HL-60 (cell line): ENCODE data around the gene TRIO.

Experiments used
- DNase-seq, 2 experiments: peaks; one replicate each; pipeline ENCODE4 v3.0.0-alpha.2; 2010 to 2020; ENCODE audit warnings: low read depth in 1 of 2, low spot score in 1 of 2
- H3K27ac ChIP-seq: fragments of 250-450 bp; sonication (Bioruptor Pico); replicated peaks from 2 replicates; pipeline ENCODE4 v1.5.1; 2020; ENCODE audit warnings: mild to moderate bottlenecking, moderate library complexity
- H3K27me3 ChIP-seq: fragments of 250-450 bp; sonication (Bioruptor Pico); 2 replicates; pipeline ENCODE4 v1.5.1; 2021; ENCODE audit warnings: mild to moderate bottlenecking, moderate library complexity; ENCODE audit not compliant: insufficient read depth, poor library complexity, severe bottlenecking
- H3K4me3 ChIP-seq: replicated peaks from 2 replicates; pipeline ENCODE4 v1.5.1; 2011; ENCODE audit warnings: mild to moderate bottlenecking, control low read depth, low read length; ENCODE audit not compliant: insufficient read depth
- GABPA ChIP-seq: IDR thresholded peaks from 2 replicates; pipeline ENCODE4 v1.6.1; 2012; ENCODE audit warnings: low read depth
- POLR2AphosphoS5 ChIP-seq: IDR thresholded peaks from 2 replicates; pipeline ENCODE4 v1.6.1; 2012; ENCODE audit warnings: low read depth
- SPI1 ChIP-seq: IDR thresholded peaks from 2 replicates; pipeline ENCODE4 v1.6.1; 2012; ENCODE audit warnings: low read depth, mild to moderate bottlenecking, borderline replicate concordance
- TF ChIP-seq, protein P1 (sequence below): IDR thresholded peaks from one replicate; pipeline ENCODE4 v1.5.1; 2011; ENCODE audit warnings: low read length, control low read depth, inconsistent platforms; ENCODE audit not compliant: insufficient read depth
- TF ChIP-seq, protein P2 (sequence below): IDR thresholded peaks from 2 replicates; pipeline ENCODE4 v1.6.1; 2012; ENCODE audit warnings: low read depth; ENCODE audit not compliant: insufficient replicate concordance

Gene TRIO

DNA sequence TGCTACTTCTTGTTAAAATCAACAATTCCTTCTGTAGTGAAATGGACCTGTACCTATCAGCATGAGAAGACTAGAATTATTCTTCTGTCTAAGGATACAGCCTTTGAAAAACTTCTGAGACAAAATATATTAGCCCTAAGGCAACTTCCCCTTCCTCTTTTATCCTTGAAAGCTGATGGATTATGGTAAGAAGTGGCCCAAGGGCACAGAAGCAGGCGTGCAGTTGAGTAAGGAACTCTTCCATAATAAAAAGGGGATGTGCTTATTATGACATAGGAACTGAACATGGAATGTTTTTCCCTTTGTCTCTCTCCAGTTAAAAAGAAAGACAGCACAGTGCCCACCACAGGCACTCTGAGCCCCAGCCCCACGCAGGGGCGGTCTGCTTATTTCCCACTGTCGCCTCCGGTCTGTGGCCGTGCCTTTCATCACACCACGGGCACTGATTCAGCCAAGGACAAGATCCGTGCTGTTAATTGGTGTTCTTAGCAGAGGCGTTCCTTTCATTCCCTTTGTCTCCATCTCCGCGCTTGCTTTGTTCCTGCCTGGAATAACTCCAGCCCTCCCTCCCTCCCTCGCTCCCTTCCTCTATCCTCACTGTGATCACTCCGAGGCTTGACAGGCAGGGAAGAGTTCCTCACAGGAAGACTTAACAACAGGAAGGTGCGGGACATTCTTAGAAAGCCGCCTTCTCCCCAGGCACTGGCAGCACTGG lies 302.6 kb downstream of the TRIO start:
- H3K27ac ChIP-seq, result no peak overlapping the region
- peak; percentile 88 for TF ChIP-seq SPI1
- no peak for TF ChIP-seq GABPA
- DNase-seq, result peak in 1 of 2 experiments; percentile 4
- no peaks in the 10 kb centered on the region for H3K27me3 ChIP-seq
- H3K4me3 ChIP-seq, result no peak overlapping the region

DNA sequence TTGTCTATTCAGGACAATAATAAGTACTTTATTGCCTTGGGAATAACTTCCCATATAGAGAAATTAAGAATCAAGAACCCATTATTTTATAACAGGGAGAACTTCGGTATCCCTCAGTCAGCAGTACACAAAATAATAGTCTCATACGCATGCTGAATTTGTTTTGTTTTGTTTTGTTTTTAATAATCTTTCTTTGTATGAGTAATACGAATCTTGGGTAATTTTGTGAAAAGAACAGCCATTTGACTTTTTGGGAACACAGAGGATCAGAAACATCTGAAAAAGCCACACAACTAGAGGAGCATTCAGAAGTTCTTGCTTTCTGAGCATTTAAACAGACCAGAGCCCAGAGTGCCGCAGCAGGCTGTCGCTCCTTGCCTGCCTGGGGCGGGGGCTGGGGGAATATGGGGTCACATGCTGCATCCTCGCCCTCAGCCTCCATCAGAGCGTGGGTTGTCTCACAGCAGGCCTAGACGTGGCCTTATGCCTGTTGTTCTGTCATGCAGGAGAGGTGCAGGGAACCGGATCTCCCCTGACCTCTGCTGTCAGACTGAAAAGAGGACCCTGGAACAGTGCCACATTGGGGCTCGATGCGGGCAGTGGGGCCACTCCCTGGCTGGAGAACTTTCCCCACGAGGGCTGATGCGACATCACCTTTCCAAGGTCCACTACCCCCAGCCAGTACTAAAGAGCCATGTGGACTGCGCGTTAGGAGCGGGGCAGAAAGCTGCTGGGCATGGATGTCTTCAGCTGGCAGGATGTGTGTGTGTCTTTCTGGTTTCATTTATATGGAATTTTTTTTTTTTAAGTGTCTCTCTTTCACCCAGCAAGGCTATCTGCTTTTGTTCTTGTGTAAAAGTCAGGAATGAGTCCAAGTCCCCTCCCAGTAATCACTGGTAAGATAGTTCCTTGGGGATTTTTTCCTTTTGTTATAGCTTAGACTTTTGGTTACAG lies 305.1 kb downstream of the TRIO start:
- Histone ChIP-seq H3K27ac (no peak overlapping the region), H3K4me3 (no peak overlapping the region), H3K27me3 (no peaks in the 10 kb centered on the region)
- TF ChIP-seq, protein P1, sequence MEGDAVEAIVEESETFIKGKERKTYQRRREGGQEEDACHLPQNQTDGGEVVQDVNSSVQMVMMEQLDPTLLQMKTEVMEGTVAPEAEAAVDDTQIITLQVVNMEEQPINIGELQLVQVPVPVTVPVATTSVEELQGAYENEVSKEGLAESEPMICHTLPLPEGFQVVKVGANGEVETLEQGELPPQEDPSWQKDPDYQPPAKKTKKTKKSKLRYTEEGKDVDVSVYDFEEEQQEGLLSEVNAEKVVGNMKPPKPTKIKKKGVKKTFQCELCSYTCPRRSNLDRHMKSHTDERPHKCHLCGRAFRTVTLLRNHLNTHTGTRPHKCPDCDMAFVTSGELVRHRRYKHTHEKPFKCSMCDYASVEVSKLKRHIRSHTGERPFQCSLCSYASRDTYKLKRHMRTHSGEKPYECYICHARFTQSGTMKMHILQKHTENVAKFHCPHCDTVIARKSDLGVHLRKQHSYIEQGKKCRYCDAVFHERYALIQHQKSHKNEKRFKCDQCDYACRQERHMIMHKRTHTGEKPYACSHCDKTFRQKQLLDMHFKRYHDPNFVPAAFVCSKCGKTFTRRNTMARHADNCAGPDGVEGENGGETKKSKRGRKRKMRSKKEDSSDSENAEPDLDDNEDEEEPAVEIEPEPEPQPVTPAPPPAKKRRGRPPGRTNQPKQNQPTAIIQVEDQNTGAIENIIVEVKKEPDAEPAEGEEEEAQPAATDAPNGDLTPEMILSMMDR, result no peak
- TF ChIP-seq, protein P2, sequence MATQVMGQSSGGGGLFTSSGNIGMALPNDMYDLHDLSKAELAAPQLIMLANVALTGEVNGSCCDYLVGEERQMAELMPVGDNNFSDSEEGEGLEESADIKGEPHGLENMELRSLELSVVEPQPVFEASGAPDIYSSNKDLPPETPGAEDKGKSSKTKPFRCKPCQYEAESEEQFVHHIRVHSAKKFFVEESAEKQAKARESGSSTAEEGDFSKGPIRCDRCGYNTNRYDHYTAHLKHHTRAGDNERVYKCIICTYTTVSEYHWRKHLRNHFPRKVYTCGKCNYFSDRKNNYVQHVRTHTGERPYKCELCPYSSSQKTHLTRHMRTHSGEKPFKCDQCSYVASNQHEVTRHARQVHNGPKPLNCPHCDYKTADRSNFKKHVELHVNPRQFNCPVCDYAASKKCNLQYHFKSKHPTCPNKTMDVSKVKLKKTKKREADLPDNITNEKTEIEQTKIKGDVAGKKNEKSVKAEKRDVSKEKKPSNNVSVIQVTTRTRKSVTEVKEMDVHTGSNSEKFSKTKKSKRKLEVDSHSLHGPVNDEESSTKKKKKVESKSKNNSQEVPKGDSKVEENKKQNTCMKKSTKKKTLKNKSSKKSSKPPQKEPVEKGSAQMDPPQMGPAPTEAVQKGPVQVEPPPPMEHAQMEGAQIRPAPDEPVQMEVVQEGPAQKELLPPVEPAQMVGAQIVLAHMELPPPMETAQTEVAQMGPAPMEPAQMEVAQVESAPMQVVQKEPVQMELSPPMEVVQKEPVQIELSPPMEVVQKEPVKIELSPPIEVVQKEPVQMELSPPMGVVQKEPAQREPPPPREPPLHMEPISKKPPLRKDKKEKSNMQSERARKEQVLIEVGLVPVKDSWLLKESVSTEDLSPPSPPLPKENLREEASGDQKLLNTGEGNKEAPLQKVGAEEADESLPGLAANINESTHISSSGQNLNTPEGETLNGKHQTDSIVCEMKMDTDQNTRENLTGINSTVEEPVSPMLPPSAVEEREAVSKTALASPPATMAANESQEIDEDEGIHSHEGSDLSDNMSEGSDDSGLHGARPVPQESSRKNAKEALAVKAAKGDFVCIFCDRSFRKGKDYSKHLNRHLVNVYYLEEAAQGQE, result no peak
- TF ChIP-seq POLR2AphosphoS5 (no peak), SPI1 (no peak), GABPA (no peak)
- DNase-seq, result no peak

DNA sequence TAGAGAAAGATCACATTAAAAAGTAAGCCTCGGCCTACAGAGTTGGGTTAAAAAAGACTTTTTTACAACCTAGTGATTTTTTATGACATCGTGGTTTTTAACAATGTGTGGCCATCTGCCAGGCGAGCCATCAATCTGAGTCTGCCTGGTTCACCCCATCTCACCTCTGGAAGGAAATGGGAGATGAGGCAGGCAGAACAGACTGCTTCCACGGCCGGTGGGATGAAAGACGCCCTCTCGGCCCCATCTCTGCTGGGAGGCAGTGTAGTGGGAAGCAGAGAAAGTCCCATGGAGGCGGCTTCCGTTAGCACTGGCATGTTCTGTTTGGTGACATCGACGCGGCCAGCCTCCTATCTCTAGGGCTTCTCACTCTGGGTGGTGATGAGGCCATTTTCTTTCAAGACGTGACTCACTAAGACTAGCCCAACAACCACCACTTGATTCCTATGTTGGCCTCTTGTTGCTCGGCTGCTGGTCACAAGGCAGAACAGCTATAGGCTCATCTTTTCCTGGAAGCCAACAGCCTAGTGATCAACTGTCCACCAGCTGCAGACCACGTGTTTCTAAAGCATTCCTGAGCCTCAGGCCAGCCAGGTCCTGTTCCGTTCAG lies 306.0 kb downstream of the TRIO start:
- Histone ChIP-seq H3K4me3 (no peak overlapping the region), H3K27ac (no peak overlapping the region), H3K27me3 (no peaks in the 10 kb centered on the region)
- DNase-seq, result no peak
- TF ChIP-seq POLR2AphosphoS5 (no peak), SPI1 (no peak), GABPA (no peak)
- TF ChIP-seq, protein P2, result no peak
- TF ChIP-seq, protein P1, result no peak

GRCh38 chr5:14450018-14450524 lies 306.9 kb downstream of the TRIO start:
- H3K27me3 ChIP-seq, result no peaks in the 10 kb centered on the region
- DNase-seq, result no peak
- H3K4me3 ChIP-seq, result no peak overlapping the region
- H3K27ac ChIP-seq, result no peak overlapping the region
- TF ChIP-seq GABPA (no peak), SPI1 (no peak), POLR2AphosphoS5 (no peak)
- TF ChIP-seq, protein P2, result no peak
- TF ChIP-seq, protein P1, result no peak
